Esophagus mucosa (tissue), 1 donor: Measurements from ENCODE around the gene MAPK6. TPM values are rescaled to one million over a fixed set of nuclear protein-coding genes. Genes with fewer than 3 reads are reported as not detected.

Source experiments
- ATAC-seq: fragments of 200-7000 bp; cut with Tn5 transposase; one replicate; pipeline ENCODE4 v1.9.1; 2020
- total RNA-seq: library from RNA; stranded (reverse); gene quantifications from one replicate; pipeline ENCODE4 v1.2.4, GENCODE V29; 2023
- donor health status: DM: yes; HTN: yes; CAD: no.

Gene MAPK6
- total RNA-seq, 1 donor from 2014 or later: 83.9 TPM

DNA sequence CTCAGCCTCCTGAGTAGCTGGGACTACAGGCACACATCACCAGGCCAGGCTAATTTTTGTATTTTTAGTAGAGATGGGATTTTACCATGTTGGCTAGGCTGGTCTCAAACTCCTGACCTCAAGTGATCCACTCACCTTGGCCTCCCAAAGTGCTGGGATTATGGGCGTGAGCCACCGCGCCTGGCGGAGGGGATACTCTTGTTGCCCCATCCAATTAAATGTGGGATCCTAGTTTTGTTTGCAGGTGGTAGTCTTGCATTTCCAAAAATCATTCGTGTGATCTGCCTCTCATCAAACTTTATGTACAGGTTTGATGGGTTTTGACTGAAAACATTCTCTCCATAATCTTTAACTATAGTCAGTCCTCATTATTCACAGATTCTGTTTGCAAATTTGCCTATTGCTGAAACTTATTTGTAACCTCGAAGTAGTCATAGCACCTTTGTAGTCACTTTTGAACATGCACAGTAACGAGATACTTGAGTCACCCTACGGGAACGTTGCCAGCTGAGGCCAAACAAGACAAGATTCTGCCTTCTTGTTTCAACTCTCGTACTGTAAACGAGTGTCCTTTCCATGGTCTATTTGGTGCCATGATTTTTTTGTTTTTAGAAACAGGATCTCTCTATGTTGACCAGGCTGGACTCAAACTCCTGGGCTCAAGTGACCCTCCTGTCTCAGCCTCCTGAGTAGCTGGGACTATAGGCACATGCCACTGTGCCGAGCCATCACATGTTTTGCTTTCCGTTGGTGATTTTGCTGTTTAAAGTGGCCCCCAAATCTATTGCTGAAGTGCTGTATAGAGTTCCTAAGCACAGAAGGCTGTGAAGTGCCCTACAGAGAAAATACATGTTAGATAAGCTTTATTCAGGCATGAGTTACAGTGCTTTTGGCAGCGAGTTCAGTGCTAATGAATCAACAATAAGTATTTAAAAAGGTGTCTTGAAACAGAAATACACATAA lies 8.1 kb upstream of the MAPK6 start:
- ATAC-seq: peak; percentile 67

DNA sequence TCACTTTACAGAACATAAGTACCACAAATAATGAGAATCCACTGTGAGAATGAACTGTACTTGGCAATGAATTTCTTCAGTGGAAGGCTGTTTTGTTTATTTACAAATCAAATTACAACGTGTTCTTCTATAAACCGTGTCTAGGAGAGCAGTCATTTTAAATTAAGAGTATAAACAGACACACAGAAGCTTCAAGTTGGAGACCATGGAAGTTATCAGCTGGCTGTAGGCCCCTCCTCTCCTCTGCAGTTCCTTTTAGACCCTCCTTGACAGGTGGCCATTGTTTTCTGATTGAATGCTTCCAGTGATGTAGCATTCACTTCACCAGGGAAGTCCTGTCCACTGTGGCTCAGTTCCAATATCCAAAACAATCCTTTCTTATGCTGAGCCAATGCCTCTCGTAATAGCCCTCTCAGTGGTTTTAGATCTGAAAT lies 7.3 kb upstream of the MAPK6 start:
- no peak for ATAC-seq

DNA sequence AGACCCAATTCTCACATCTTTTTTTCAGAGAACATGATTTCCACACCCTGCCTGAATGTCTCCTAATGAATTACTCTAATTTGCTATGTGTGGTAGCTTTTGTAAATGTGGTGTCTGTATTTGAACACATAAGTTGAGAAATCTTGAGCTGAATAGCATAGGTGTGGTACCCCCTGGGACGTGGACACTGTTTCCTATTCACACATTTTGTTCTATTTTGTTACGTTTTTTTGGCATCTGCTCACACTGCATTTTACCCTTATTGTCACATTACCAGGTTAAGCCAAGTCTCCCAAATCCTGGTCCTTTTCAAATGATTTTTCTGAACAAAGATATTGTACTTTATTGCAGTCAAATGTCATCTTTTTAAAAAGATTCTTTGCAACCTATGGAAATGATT lies 6.8 kb upstream of the MAPK6 start:
- ATAC-seq: no peak

DNA sequence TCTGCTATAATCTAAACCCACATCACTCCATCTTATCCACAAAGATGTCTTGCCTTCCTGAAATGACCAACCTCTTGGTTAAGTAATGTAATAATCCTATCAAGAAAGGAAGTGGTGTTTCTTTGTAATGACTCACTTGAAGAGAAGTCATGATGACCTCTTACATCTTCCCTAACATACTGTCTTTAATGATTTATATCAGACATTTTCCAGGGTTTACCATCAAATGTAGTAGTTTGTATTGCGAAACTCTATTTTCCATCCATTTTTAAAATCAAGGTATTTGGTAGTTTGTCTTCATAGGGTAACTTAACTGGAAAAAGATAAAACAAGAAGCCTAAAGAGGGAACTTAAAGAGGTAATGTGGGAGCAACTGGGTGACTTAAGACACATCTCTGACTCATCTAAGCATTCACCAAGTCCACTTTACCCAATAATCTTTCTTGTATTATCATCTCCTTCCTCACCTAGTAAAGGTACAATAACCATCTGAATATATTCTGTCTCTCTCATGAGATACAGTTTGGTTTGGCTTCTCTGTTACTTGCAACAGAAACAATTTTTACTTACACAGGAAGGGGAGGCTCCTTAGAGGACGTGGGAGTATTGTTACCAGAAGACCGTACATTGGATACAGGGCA lies 5.7 kb upstream of the MAPK6 start:
- peak; percentile 55 for ATAC-seq

DNA sequence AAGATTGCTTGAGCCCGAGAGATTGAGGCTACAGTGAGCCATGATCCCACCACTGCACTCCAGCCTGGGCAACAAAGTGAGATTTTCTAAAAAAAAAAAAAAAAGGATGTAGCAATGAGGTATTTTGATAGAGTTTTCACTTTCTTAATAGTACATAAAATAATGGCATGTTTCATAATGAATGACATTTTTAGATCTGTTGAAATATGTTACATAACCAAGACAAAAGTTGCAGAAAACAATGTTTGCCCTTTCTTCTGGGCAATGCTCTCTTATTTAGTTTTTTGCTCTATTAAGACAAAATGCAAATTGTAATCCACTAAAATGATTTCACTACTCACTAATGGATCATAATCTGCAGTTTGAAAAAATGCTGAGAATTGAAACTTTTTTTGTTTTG lies 4.4 kb upstream of the MAPK6 start:
- ATAC-seq: no peak

DNA sequence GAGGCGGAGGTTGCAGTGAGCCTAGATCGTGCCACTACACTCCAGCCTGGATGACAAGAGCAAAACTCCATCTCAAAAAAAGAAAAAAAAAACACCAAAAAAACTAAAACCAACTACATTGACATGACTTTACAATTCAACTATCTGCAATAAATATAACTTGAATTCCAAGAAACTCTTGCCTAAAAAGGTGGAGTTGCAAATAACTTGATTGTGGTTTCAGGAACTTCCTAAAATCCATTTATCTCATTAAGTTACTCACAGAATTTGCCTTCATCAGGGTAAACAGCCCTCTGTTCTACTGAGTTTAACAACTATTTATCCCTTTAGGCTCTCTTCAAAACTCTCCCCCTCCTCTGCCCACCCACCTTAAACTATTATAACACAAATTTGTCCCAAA lies 2.7 kb upstream of the MAPK6 start:
- ATAC-seq: no peak

DNA sequence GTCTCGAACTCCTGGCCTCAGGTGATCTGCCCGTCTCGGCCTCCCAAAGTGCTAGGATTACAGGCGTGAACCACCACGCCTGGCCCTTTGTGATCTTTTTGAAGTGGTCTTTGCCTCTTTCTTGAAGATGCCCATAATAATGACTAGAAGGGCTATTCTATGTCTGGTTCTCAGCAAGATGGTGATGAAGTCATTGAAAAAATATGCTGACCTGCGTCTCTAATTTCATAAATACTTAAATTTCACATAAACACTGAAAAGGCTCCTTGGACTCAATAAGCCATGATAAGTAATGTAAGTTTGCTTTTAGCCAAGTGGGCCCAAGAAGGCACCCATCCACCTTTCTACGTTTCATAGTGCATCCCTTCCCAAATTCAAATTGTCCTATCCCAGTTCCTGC lies 775 bp upstream of the MAPK6 start:
- ATAC-seq: no peak

DNA sequence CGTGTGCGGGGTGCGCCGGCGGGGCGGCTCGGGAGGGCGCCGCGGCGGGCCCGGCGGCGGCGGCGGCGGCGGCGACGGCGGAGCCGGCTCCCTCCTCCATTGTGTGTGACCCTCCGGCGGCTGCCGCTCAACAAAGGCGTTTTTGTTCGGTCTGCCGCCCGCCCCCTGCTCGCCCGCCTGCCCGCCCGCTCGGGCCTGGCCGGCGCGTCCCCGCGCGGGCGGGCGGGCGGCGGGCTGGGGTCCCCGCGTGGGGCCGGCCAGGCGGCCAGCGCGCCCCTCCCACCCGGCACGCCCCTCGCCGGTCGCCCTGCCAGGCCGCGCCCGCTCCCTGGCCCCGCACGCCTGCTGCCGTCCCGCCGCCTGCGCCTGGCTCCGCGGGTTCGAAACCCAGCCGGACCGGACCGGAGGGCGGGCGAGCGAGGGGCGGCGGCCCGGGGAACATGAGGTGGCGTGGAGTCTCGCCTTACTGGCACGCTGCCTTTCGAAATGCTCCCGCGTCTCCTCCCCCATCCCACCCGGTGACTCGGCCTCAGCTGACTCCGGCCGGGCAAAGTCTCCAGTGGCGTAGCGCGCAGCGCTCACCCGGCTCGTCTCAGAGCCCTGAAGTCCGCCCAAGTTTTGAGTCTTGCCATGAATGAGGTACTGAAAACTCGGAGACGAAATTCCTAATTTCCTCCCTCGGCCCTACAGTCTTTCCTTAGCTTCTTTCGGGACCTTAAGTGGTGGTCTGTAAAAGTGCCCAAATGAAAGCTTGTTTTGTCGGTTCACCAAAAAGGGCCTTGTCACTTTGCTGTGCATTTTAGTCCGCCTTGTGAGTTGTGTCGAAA lies 588 bp downstream of the MAPK6 start:
- ATAC-seq: peak; percentile 88

DNA sequence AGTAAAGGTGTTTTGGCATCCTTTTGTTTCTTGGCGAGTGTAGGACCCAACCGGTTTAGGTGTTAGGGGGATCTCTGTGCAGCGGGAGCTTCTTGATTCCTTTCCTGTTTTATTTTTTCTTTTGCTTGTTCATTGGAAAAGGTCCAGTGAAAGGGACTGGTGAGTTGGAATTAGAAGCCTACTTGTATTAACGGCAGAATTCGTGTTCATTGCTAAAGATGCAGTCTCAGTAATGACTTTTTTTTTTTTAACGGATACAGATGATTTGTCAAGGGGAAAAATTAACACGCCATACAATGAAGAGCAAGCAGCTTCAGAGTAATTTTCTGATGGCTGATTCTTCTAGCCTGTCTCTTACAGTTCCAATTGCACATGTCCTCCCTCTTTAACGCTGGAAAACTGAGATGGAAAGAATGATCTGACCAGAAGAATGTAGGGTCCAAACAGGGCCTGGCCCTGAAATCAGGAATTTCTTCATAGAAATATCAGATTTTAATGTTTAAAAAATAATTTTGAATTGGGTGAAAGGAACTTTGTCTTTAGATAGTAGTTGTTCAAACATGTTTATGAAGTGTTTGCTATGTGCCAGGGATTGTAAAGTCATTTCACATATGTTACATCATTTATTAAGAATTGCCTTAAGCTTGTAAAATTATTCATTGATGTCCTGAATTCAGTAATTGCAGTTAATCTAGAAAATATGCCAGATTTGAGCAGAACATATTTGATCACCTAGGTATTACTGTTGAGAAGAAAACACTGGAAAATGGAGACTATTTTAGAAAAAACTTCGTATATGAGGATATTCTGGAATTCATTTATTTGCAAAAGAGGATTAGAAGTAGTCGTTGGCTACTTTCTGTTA lies 1.4 kb downstream of the MAPK6 start:
- no peak for ATAC-seq

DNA sequence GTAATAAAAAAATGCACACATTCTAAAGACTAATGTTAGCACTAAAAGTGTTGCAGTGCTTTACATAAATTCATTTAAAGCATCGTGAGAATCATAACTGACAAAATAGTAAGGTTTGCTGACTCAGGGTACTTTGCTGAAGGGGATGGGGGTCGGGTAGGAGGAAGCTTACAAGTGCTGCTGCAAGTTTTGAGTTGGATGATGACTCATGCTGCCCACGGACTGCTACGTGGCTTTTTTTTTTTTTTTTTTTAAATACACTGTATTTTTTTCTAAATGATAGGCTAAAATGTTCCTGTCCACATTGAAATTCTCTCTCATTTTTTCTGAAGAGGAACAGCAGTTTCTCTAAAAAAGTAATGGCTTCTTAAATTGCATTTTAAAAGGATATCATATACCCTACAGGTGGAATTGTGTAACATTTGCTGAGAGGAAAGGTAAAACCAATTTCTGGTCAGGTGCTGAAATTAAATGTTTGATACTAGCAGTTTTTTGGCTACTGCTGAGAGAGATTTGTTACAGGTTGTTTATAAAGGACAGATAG lies 2.2 kb downstream of the MAPK6 start:
- ATAC-seq: peak; percentile 24

DNA sequence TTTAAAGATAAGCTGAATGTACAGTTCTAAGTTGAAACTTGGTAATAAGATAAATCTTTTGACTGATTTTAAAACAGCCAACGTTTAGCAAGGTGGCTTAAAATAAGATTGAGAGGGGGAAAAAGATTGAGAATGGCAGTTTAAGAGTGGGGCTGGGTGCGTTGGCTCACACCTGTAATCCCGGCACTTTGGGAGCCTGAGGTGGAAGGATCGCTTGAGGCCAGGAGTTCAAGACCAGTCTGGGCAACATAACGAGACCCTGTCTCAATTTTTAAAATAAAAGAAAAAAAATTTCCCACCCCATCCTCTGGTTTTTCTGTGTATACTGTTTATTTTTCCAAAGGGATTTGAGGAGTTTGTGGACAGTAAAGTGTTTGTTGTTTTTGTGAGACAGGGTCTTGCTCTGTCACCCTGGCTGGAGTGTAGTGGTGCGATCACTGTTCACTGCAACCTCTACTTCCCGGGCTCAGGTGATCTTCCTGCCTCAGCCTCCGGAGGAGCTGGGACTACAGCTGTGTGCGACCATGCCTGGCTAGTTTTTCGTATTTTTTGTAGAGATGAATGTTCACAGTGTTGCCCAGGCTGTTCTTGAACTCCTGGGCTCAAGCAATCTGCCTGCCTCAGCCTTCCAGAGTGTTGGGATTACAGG lies 3.0 kb downstream of the MAPK6 start:
- no peak for ATAC-seq

DNA sequence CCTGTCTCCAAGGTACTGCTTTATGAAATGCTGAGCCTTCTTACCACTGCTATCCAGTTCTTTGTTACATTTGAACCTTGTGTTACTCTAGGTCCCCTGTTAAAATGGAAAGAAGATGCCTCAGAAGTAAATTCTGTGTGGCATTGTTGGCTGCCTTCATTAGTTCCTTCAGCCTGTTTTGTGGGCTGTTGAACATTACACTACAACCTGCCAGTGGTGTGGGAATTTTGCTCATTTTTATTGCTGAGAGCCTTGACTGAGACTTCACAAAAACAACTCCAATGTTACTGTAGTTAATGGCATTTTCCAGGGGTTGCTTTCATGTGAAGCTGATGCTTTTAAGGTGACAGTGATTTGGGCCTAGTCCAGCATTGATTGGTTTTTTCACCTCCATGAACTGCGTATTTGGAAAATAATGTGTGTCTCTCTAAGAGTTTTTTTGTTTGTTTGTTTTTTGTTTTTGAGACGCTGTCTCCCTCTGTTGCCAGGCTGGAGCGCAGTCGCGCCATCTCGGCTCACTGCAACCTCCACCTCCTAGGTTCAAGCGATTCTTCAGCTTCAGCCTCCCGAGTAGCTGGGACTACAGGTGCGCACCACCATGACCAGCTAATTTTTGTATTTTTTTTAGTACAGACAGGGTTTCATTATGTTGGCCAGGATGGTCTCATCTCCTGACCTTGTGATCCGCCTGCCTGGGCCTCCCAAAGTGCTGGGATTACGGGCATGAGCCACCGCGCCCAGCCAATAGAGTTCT lies 4.3 kb downstream of the MAPK6 start:
- ATAC-seq: no peak

DNA sequence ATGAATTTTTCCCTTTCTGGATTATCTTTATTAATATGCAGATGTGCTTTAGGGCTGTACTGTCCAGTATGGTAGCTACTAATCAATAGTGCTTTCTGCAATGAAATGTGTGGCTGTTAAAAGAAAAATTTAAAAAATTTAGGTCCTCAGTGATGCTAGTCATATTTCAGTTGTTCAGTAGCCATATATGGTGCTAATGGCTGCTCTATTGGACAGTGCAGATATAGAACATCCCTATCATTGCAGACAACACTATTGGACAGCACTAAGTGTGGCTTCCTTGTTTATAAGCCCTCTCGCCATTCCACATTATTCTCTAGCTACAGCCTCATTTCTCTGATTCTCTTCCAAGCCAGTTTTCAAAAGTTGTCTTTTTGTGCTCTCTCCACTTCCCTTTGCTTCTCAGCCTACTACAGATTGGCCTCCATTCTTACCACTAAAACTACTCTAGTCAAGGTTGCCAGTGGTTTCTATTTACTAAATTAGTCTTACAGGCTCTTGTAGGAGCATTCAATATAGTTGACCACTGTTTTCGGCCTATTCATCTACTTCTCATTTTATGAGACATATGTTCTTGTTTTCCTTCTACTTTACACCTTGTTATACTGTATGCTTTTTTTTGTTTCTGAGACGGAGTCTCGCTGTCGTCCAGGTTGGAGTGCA lies 9.5 kb downstream of the MAPK6 start:
- ATAC-seq: no peak

DNA sequence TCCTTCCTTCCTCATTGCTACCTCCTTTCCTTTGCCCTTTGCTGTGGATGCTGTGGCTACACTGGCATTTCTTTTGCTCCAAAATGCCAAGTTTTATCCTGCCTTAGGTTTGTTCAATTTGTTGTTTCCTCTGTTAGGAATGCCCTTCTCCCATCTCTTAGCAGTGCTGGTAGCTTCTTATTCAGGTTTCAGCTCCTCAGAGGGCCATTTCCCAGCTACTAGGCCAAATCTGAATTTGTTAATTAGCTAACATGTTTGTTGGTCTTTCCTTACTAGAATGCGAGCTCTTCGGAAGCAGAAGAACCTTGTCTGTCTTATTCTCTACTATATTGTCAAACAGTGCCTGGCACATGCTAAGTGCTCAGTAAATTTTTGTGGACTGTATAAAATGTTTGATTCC lies 11.0 kb downstream of the MAPK6 start:
- no peak for ATAC-seq

DNA sequence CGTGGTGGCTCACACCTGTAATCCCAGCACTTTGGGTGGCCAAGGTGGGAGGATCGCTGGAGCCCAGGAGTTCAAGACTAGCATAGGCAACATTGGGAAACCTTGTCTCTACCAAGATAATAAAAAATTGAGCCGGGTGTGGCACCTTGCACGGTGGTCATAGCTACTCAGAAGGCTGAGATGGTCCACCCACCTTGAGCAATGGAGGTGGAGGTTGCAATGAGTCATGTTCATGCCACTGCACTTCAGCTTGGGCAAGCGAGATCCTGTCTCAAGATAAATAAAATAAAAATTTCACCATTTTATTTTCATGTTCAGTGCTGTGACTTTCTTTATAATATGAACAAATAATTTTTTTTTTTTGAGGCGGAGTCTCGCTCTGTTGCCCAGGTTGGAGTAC lies 12.5 kb downstream of the MAPK6 start:
- ATAC-seq: peak; percentile 95

DNA sequence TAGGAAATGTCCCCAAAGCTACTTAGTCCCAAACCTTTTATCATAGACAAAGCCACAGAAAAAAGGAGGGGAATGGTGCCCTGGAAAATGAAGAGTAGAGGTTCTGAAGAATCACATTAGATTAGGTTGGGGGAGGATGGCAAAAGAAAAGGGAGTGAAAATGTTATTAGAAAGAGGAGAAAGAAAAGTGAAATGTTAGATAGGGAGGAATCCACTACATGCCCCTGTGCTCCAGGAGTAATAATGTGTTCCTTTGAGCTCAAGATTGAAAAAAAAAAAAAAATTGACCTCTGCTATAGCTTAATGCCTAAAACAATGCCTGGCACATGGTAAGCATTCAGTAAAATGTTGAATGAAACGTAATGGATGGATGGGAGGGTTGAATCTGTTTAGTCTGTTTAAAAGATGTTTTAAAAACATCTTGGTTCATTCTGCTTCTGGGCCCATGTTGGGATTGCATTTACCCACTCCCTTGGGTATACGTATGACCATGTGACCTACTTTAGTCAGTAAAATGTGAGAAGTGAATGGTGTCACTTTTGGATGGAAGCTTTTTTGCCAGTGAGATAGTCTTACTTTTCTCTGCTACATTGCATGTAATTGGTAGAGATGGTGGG lies 19.0 kb downstream of the MAPK6 start:
- ATAC-seq: no peak

DNA sequence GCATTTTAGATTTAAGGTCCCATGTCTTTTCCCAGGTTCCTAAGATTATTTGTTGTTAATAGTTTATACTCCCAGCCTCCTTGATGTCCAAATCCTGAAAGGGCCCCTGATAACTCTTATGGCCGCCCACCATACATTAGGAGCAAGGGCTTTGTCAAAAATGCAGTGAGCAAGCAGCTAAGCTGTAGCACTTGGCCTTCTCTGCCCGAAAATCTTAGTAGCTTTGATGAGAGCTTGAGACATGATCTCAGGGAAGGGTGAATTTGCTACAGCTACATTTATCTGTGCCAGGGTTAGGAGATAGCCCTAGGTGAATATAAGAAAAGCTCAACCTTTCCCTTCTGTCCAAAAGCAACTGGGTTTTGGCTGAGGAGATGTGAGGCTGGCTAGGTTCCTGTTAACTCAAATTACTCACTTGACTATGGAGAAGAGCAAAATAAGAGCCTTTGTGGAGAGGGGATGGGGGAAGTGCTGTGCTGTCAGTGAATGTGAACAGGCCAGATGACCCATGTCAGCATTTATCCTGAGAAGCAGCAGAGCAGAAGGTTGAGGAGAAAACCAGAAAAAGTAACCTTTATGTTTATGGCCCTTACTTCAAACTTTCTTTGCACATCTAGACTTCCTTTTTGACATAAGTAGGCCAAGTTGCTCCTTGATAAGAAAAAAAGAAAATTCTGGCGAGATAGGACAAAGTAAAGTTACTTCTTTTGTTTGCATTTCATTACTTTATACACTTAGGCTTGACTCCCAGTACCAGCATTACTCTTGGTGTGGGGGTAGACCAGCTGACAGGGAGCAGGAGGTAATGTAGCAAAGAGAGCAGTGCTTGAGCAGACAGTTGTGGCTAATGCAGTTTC lies 21.1 kb downstream of the MAPK6 start:
- ATAC-seq: no peak

DNA sequence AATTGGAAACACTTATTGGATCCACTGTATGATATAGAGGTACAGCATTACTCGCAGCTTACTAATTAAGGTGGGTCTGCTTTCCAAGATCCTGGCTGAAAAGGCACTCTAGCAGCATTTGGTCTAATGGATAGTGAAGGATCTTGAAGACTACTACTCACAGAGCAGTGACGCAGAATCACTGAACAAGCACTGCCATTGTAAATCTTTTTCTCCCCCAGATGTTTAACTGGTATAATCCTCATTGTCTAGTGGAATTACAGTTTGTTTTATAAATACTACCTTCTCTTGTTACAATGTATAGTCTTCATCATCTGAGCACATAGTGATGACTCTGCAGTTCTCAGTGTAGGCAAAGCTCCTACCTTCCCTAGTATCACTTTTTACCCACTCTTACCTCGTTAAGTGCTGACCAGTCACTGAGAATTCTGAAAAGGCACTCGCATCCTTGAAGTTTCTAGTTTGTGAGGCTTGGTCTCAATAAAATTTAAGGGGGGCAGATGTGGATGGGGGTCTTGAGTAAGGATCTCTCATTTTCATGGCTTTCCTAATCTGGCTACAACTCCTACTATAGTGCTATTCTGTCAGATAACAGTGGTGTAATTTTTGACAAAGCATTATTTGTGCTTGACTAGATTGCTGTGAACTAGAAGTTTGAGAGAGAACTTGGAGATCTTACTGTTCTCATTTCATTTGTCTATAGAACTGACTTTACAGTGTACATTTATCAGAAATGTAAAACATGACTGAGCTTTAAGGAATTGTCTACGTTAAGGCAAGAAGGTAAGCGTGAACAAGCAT lies 23.2 kb downstream of the MAPK6 start:
- ATAC-seq: peak; percentile 65
